A673 (cell line): Measurements from ENCODE around the gene STYXL2. TPM values are rescaled to one million over a fixed set of nuclear protein-coding genes. Genes with fewer than 3 reads are reported as not detected.

Experiments used
- BruUV-seq: library from RNA; stranded (reverse); fragments of 400-500 nt; replicated peaks from 2 replicates; lab custom pipeline; 2021; lab: Mats Ljungman, UMichigan
- CTCF ChIA-PET: fragments of 300-600 bp; sonication (Branson Sonifier 250); formaldehyde crosslinking; loops from one replicate; lab custom pipeline; 2022; ENCODE audit warnings: antibody characterized with exemption; lab: Charles Lee
- POLR2A ChIA-PET: fragments of 300-600 bp; sonication (Branson Sonifier 250); formaldehyde crosslinking; loops from one replicate; lab custom pipeline; 2022; ENCODE audit warnings: antibody characterized with exemption; ENCODE audit not compliant: low non-redundant PET; lab: Charles Lee
- DNase-seq: peaks from one replicate; pipeline ENCODE4 v3.0.0-alpha.2; 2015; ENCODE audit warnings: low spot score
- H3K27ac ChIP-seq: fragments of 200-600 bp; sonication (generic); 2 replicates; pipeline ENCODE4 v1.5.1; 2016; ENCODE audit warnings: mixed run types, low read depth, mild to moderate bottlenecking, mixed read lengths, antibody characterized with exemption, low read length; ENCODE audit not compliant: poor library complexity, severe bottlenecking
- H3K27me3 ChIP-seq: fragments of 200-600 bp; sonication (generic); replicated peaks from 2 replicates; pipeline ENCODE4 v1.6.1; 2017; ENCODE audit warnings: mixed run types, low read depth, mild to moderate bottlenecking, mixed read lengths, antibody characterized with exemption, low read length; ENCODE audit not compliant: insufficient read depth, poor library complexity
- H3K36me3 ChIP-seq: fragments of 200-600 bp; sonication (generic); 2 replicates; pipeline ENCODE4 v1.6.1; 2016; ENCODE audit warnings: mixed run types, mild to moderate bottlenecking, mixed read lengths, antibody characterized with exemption, low read length; ENCODE audit not compliant: insufficient read depth, poor library complexity, severe bottlenecking
- H3K4me1 ChIP-seq: fragments of 200-600 bp; sonication (generic); 2 replicates; pipeline ENCODE4 v1.6.1; 2017; ENCODE audit warnings: mixed run types, mild to moderate bottlenecking, mixed read lengths, antibody characterized with exemption, low read length; ENCODE audit not compliant: insufficient read depth, poor library complexity, severe bottlenecking
- H3K4me3 ChIP-seq: fragments of 200-600 bp; sonication (generic); 2 replicates; pipeline ENCODE4 v1.5.1; 2016; ENCODE audit warnings: low read depth, mixed run types, mild to moderate bottlenecking, mixed read lengths, low read length; ENCODE audit not compliant: poor library complexity, severe bottlenecking
- H3K9me3 ChIP-seq: fragments of 200-600 bp; sonication (generic); 2 replicates; pipeline ENCODE4 v1.6.1; 2016; ENCODE audit warnings: mixed run types, low read depth, mild to moderate bottlenecking, mixed read lengths, antibody characterized with exemption, low read length; ENCODE audit not compliant: poor library complexity, severe bottlenecking
- CTCF ChIP-seq: fragments of 300-800, 200-600 bp; sonication (generic); conservative IDR thresholded peaks from 2 replicates; pipeline ENCODE4 v1.5.1; 2017; ENCODE audit warnings: low read depth, mild to moderate bottlenecking, antibody characterized with exemption, low read length, moderate library complexity, mixed read lengths
- EZH2 ChIP-seq: fragments of 200-600 bp; sonication (generic); IDR thresholded peaks from 2 replicates; pipeline ENCODE4 v1.6.1; 2017; ENCODE audit warnings: borderline replicate concordance, low read depth, mild to moderate bottlenecking, mixed read lengths, antibody characterized with exemption, low read length; ENCODE audit not compliant: poor library complexity, severe bottlenecking
- intact Hi-C: fragments of 100-400 bp; cut with micrococcal nuclease; formaldehyde crosslinking; loops from one replicate; pipeline ENCODE4 v1.10.0; 2022; ENCODE audit not compliant: unreplicated experiment
- total RNA-seq: library from RNA; stranded (reverse); gene quantifications from 2 replicates; pipeline ENCODE4 v1.2.3, GENCODE V29; 2021

The STYXL2 gene
- total RNA-seq, 1 experiment from 2014 or later, result not detected

GRCh38 chr1:167126811-167127210, 32.9 kb downstream of the STYXL2 start:
- Histone ChIP-seq H3K4me1 (peaks cover 6% of the 10 kb centered on the region), H3K9me3 (no peaks in the 10 kb centered on the region), H3K27me3 (no peaks in the 10 kb centered on the region), H3K27ac (no peak overlapping the region), H3K4me3 (no peak overlapping the region), H3K36me3 (no peaks in the 10 kb centered on the region)
- no peak for DNase-seq
- POLR2A ChIA-PET, result no interaction called here
- TF ChIP-seq CTCF (no peak), EZH2 (no peak)
- CTCF ChIA-PET, result interaction anchor here (0.6 kb wide), 1 partner anchor 81 kb away, joined by 3 read pairs; no protein-coding TSS in a partner anchor
- no TSS peak for BruUV-seq
- intact Hi-C loops, result no loop called here

DNA sequence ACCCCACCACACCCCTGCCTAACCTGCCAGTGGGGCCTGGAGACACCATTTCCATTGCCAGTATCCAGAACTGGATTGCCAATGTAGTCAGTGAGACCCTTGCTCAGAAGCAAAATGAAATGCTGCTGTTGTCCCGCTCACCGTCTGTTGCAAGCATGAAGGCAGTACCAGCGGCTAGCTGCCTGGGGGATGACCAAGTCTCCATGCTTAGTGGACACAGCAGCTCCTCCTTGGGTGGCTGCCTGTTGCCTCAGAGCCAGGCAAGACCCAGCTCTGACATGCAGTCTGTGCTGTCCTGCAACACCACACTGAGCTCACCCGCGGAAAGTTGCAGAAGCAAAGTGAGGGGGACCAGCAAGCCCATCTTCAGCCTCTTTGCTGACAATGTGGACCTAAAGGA, 33.4 kb downstream of the STYXL2 start:
- TF ChIP-seq CTCF, result no peak
- TF ChIP-seq EZH2, result no peak
- intact Hi-C loops, result no loop called here
- POLR2A ChIA-PET, result no interaction called here
- no peak overlapping the region for H3K4me3 ChIP-seq
- H3K27me3 ChIP-seq, result no peaks in the 10 kb centered on the region
- H3K4me1 ChIP-seq, result peaks cover 2% of the 10 kb centered on the region
- no TSS peak for BruUV-seq
- no peak overlapping the region for H3K27ac ChIP-seq
- H3K36me3 ChIP-seq, result no peaks in the 10 kb centered on the region
- no peak for DNase-seq
- no peaks in the 10 kb centered on the region for H3K9me3 ChIP-seq
- CTCF ChIA-PET, result interaction anchor here (0.7 kb wide), 1 partner anchor 791 kb away, joined by 3 read pairs; no protein-coding TSS in a partner anchor

DNA sequence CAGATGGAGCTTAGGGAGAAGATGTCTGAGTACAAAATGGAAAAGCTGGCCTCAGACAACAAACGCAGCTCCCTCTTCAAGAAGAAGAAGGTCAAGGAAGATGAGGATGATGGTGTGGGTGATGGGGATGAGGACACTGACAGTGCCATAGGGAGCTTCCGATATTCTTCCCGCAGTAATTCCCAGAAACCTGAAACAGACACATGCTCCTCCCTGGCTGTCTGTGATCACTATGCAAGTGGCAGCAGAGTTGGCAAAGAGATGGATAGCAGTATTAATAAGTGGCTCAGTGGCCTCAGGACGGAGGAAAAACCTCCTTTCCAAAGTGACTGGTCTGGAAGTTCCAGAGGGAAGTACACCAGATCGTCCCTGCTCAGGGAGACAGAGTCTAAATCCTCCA, 33.8 kb downstream of the STYXL2 start:
- H3K4me1 ChIP-seq, result no peaks in the 10 kb centered on the region
- H3K36me3 ChIP-seq, result no peaks in the 10 kb centered on the region
- TF ChIP-seq CTCF, result no peak
- no peak for TF ChIP-seq EZH2
- BruUV-seq, result no TSS peak
- no peaks in the 10 kb centered on the region for H3K27me3 ChIP-seq
- no peak overlapping the region for H3K4me3 ChIP-seq
- ChIA-PET CTCF (interaction anchor here (0.7 kb wide), 1 partner anchor 791 kb away, joined by 3 read pairs; no protein-coding TSS in a partner anchor), POLR2A (no interaction called here)
- H3K9me3 ChIP-seq, result no peaks in the 10 kb centered on the region
- H3K27ac ChIP-seq, result no peak overlapping the region
- intact Hi-C loops, result loop anchor here (2.0 kb wide), 1 partner anchor 61 kb away; no protein-coding TSS in a partner anchor
- no peak for DNase-seq
